Heart right ventricle (tissue), 16 donors: ENCODE results near the gene NR2F1. TPM values are rescaled to one million over a fixed set of nuclear protein-coding genes. Genes with fewer than 3 reads are reported as not detected.
A peak's percentile ranks its signal among the peaks of the same experiment; 100 is the strongest.

Source experiments
- ATAC-seq, 8 donors: fragments of 200-7000 bp; cut with Tn5 transposase; one replicate each; pipeline ENCODE4 v1.9.1; 2020; ENCODE audit warnings: mild to moderate bottlenecking in 8 of 8, moderate library complexity in 8 of 8, moderate number of reproducible peaks in 1 of 8
- DNase-seq, 2 donors: peaks; one replicate each; pipeline ENCODE4 v3.0.0-alpha.2; 2020
- H3K27ac ChIP-seq, 10 donors: fragments of 200-600 bp; sonication (generic) in 2 of 10; one replicate each; pipeline versions ENCODE4 v1.5.0 to v1.8.0; 2020 to 2022; ENCODE audit warnings: mild to moderate bottlenecking in 3 of 10
- H3K27me3 ChIP-seq, 7 donors: fragments of 200-600 bp; one replicate each; pipeline ENCODE4 v1.8.0; 2021 to 2022; ENCODE audit warnings: mild to moderate bottlenecking in 2 of 7
- H3K36me3 ChIP-seq, 9 donors: fragments of 200-600 bp; sonication (generic) in 1 of 9; one replicate each; pipeline versions ENCODE4 v1.5.0 to v1.8.0; 2020 to 2022; ENCODE audit warnings: mild to moderate bottlenecking in 2 of 9
- H3K4me1 ChIP-seq, 9 donors: fragments of 200-600 bp; sonication (generic) in 1 of 9; one replicate each; pipeline versions ENCODE4 v1.5.0 to v1.8.0; 2020 to 2022; ENCODE audit warnings: mild to moderate bottlenecking in 4 of 9
- H3K4me3 ChIP-seq, 10 donors: fragments of 200-600 bp; sonication (generic) in 2 of 10; one replicate each; pipeline versions ENCODE4 v1.5.0 to v1.8.0; 2020 to 2022; ENCODE audit warnings: mild to moderate bottlenecking in 7 of 10, moderate library complexity in 2 of 10
- H3K9me3 ChIP-seq, 11 donors: fragments of 200-600 bp in 10 of 11; sonication (generic) in 2 of 11; one replicate each; pipeline versions ENCODE4 v1.5.0 to v1.8.0; 2013 to 2022; ENCODE audit warnings: mild to moderate bottlenecking in 2 of 11, control low read depth in 1 of 11, moderate library complexity in 1 of 11
- WGBS, 2 donors: extraction: QIAGEN DNeasy Blood & Tissue Kit; methylation state at CpG; one replicate each; pipeline ENCODE4 v1.1.7; 2013; ENCODE audit warnings: inconsistent platforms in 1 of 2; 5-methylcytosine and 5-hydroxymethylcytosine counted together
- intact Hi-C, 10 donors: fragments of 100-400 bp; cut with DNase I; formaldehyde crosslinking; loops; one replicate each; pipeline versions ENCODE4 v1.11.1 to v1.14.2; 2022
- polyA plus RNA-seq, 2 donors: library from polyadenylated mRNA; stranded (reverse); fragments of 200-250 nt; gene quantifications; one replicate each; pipeline ENCODE4 v1.2.3, GENCODE V29; 2013
- total RNA-seq, 10 donors: library from RNA; stranded (reverse); fragmentation: NEBNext Ultra II Directional in 3 of 10; extraction: Animal tissue kit (Norgen Biotek cat#: 25700) in 3 of 10; gene quantifications; one replicate each; pipeline versions ENCODE4 v1.2.1 to v1.2.4, GENCODE V29; 2021 to 2023
- TF ChIP-seq, protein P1 (sequence below), 9 donors: fragments of 200-600 bp; sonication (generic) in 2 of 9; IDR thresholded peaks; one replicate each; pipeline versions ENCODE4 v1.5.0 to v1.8.0; 2021 to 2022; ENCODE audit warnings: antibody characterized with exemption in 9 of 9, mild to moderate bottlenecking in 5 of 9, moderate library complexity in 1 of 9
- donor health status: Arrhythmogenic right ventricular cardiomyopathy.
- donor health status: ischemic (EF 13 %, LVEDD 7.1; RV severe dilation, severe dysfunction).
- donor health status: healthy with polysubstance abuse.
- donor health status: DM: no; HTN: yes; CAD: no.
- donor health status: DM: no; HTN: no; CAD: no.
- donor health status: ischemic (EF 25% LVEDD 6.9; RV normal size, moderate dysfunction).
- donor health status: ischemic (EF 25% LVEDD 5.7; RV mildly dilated, moderate dysfunction).
- donor health status: healthy.
- donor health status: DM: yes; HTN: yes; CAD: no.
- donor health status: Ischemic cardiomyopathy.
- donor health status: ischemic (EF 35%, LVEDD 5.7; RV mildly dilated, moderate dysfunction).
- donor health status: nonischemic (EF 11% LVEDD 7.7; RV severe dilation, severe dysfunction).
- donor health status: DM: yes; HTN: yes; CAD: no.
- donor health status: PGD.
- donor health status: ischemic (EF 29% LVEDD 5.4; RV normal size, mild dysfunction).
- donor health status: nonischemic (EF 23%, LVEDD 6.1; RV moderate dilation, normal function).

NR2F1 gene
- total and polyA plus RNA-seq, 12 donors = 0.27 to 2.4 (median 0.92) TPM

DNA sequence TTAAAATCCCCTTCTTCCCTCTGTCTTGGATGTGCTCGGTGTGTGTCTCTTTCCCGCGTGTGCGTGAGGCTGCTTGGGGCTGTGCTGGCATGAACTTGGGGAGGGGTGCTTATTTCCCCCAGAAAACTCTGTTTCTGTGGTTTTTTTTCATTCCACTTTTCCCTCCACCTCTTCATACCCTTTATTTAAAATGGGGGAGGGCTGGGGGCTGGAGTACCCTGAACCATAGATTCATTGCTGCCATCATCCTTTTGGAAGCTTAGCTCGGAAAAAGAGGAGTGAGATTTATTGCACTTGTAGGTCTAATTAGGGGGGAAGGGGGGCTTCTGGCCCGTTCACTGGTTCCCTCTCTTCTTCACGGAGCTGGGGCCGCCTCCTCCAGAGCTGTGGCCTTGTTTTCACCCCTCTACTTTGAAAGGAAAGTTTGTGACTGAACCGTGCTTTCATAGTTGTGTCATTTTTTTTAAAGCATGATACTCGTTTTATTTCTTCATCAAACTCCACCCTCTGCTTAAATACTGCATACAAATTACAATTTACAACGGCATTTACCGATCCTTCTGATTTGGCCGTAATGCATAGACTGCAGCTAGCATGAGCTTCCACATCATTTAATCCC lies 2.9 kb downstream of the NR2F1 start:
- Histone ChIP-seq H3K27me3 (peaks cover 14 to 89% (median 70%) of the 10 kb centered on the region in 7 donors), H3K4me1 (peaks cover 0 to 38% (median 15%) of the 10 kb centered on the region in 9 donors), H3K4me3 (peak overlapping the region in 6 of 10 donors; percentile 48 to 54 (median 52)), H3K9me3 (no peaks in the 10 kb centered on the region), H3K27ac (no peak overlapping the region), H3K36me3 (no peaks in the 10 kb centered on the region)
- DNase-seq (no peak), ATAC-seq (no peak)
- TF ChIP-seq, protein P1, sequence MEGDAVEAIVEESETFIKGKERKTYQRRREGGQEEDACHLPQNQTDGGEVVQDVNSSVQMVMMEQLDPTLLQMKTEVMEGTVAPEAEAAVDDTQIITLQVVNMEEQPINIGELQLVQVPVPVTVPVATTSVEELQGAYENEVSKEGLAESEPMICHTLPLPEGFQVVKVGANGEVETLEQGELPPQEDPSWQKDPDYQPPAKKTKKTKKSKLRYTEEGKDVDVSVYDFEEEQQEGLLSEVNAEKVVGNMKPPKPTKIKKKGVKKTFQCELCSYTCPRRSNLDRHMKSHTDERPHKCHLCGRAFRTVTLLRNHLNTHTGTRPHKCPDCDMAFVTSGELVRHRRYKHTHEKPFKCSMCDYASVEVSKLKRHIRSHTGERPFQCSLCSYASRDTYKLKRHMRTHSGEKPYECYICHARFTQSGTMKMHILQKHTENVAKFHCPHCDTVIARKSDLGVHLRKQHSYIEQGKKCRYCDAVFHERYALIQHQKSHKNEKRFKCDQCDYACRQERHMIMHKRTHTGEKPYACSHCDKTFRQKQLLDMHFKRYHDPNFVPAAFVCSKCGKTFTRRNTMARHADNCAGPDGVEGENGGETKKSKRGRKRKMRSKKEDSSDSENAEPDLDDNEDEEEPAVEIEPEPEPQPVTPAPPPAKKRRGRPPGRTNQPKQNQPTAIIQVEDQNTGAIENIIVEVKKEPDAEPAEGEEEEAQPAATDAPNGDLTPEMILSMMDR (IDR thresholded peaks at IDR 0.05) = no peak
- WGBS, 2 donors = 15 to 22% methylated on average over 13 of the region's 13 CpGs
- intact Hi-C loops = loop anchor here in 5 of 10 donors (10.0 kb wide), 3 partner anchors 219 to 1109 kb away; no protein-coding TSS in a partner anchor

DNA sequence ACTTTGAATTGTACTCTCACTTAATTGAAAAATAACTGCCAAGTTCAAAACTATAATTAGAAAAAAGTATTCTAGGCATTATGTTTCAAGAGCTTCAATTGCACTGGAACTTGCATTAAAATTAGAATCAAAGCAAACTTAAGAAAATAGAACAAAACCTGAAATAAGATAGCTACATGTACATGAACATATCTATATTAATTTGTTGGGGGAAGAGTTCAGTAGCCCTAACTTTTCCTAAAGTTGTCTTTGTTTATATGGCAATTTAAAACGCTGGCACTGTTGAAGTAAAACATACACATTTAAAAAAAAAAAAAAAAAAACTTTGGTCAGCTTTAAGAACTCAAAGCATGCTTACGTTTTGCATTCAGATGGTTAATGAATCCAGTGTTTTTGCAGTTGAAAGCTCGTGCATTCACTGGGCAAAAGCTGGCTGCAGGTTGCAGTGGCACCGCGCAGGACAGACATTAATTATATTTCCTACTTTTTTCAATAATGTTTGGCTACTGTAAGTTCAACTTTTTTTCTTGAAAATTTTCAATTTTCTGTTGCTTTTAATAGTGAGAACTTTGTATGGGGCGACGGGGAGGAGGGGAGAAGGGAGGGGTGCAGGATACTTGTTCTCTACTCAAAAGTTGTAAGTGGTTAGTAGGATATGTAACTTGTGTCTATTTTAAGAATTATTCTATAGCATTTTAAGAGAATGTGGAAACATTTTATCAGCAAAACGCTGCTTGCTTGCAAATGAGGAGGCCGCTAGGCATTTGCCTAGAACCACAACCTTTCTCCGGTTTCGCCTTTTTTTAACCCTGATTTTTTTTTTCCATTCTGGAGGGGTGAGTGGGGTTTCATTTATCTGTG lies 3.9 kb downstream of the NR2F1 start:
- Histone ChIP-seq H3K27ac (no peak overlapping the region), H3K4me1 (peaks cover 0 to 33% (median 12%) of the 10 kb centered on the region in 9 donors), H3K36me3 (no peaks in the 10 kb centered on the region), H3K9me3 (no peaks in the 10 kb centered on the region), H3K4me3 (no peak overlapping the region), H3K27me3 (peaks cover 14 to 92% (median 71%) of the 10 kb centered on the region in 7 donors)
- DNase-seq (no peak), ATAC-seq (no peak)
- TF ChIP-seq, protein P1 (IDR thresholded peaks at IDR 0.05) = no peak
- intact Hi-C loops = loop anchor here in 5 of 10 donors (10.0 kb wide), 3 partner anchors 218 to 1108 kb away; no protein-coding TSS in a partner anchor
- WGBS, 2 donors = 44 to 49% methylated on average over 11 of the region's 11 CpGs

DNA sequence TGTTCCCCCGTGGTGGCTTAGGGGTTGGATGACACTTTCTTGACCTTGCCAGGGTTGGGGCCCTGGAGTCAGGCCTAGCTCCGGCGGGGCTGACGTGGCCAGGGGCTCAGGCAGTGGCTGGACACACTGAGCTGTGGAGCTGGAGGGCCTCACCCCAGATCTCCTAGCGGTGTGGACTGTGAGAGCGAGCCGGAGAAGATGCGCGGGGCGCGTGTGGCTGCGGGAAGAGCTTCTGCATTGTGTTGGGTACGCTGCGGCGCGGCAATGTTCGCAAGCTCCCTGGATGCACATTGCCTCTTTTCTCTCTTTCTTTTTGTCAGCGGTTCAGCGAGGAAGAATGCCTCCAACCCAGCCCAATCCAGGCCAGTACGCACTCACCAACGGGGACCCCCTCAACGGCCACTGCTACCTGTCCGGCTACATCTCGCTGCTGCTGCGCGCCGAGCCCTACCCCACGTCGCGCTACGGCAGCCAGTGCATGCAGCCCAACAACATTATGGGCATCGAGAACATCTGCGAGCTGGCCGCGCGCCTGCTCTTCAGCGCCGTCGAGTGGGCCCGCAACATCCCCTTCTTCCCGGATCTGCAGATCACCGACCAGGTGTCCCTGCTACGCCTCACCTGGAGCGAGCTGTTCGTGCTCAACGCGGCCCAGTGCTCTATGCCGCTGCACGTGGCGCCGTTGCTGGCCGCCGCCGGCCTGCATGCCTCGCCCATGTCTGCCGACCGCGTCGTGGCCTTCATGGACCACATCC lies 4.8 kb downstream of the NR2F1 start:
- Histone ChIP-seq H3K9me3 (no peaks in the 10 kb centered on the region), H3K27ac (no peak overlapping the region), H3K4me1 (peaks cover 0 to 25% (median 12%) of the 10 kb centered on the region in 9 donors), H3K36me3 (no peaks in the 10 kb centered on the region), H3K27me3 (peaks cover 14 to 92% (median 71%) of the 10 kb centered on the region in 7 donors), H3K4me3 (peak overlapping the region in 1 of 10 donors; percentile 10)
- intact Hi-C loops = loop anchor here in 5 of 10 donors (10.0 kb wide), 3 partner anchors 217 to 1107 kb away; no protein-coding TSS in a partner anchor
- 17 to 30% methylated on average over 57 to 59 of the region's 59 CpGs for WGBS, 2 donors
- TF ChIP-seq, protein P1 (IDR thresholded peaks at IDR 0.05) = no peak
- DNase-seq (no peak), ATAC-seq (no peak)
